ENCODE measurements around the gene ZNF148. TPM values are rescaled to one million over a fixed set of nuclear protein-coding genes. Genes with fewer than 3 reads are reported as not detected.

The ZNF148 gene
- total and polyA plus RNA-seq, 2 of the 4 experiments (the other 2 are of a cell fraction), result 9.4 to 65.2 TPM

DNA sequence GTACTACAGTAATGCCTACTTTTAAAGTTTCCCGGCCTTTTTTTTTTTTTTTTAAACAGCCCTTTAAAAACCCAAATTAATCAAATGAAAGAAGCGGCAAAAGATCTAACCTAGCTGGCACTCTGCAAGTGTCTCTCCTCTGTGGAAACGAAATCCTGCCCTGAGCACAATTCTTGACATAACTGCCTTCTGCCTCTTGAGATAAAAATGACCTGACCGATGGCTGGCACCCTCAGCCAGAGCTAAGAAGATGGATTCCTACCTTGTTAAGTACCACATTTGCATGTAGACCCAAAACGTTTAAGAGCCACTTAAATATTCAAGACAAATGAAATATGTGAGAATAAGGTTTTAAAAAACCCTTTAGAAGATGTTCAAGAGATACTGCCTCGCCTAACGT is 146.0 kb downstream of the ZNF148 start:
- Histone ChIP-seq H2BK120ac (ENCODE audit: low read depth, low read length) (no peak overlapping the region), H3K27ac (ENCODE audit: insufficient read depth, low read length) (no peak overlapping the region), H3K4me2 (ENCODE audit: low read depth, low read length) (no peak overlapping the region), H3K27me3 (ENCODE audit: control insufficient read depth, insufficient read depth, low read length) (no peaks in the 10 kb centered on the region), H3K4me3 (ENCODE audit: insufficient read depth, low read depth, low read length) (no peak overlapping the region), H3K23ac (ENCODE audit: low read depth, low read length) (0 out of 2 replicates have a peak overlapping the region, but pooled peaks have one; percentile 16), H3K14ac (replicated peaks; ENCODE audit: low read depth, low read length) (no peak overlapping the region), H3K79me1 (ENCODE audit: low read depth in 1 of 2, low read length in 2 of 2) (peaks cover 19 to 28% of the 10 kb centered on the region in 2 experiments), H4K91ac (ENCODE audit: insufficient read depth, low read depth, low read length) (no peak overlapping the region), H2BK5ac (ENCODE audit: low read depth, low read length, poor library complexity, severe bottlenecking) (no peak overlapping the region), H2BK20ac (ENCODE audit: low read depth, low read length) (no peak overlapping the region), H2AFZ (replicated peaks; ENCODE audit: low read length, poor library complexity) (no peak overlapping the region), H2AK9ac (replicated peaks; ENCODE audit: low read depth, low read length, poor library complexity) (no peak overlapping the region), H4K8ac (ENCODE audit: low read depth in 2 of 2, low read length in 2 of 2) (no peak overlapping the region), H3K4me1 (ENCODE audit: control insufficient read depth, insufficient read depth, low read length) (peaks cover 3% of the 10 kb centered on the region), H2BK15ac (ENCODE audit: low read depth, low read length) (no peak overlapping the region), H3K9me1 (ENCODE audit: insufficient read depth, low read length) (peaks cover 14% of the 10 kb centered on the region; the same call in 1 of the 2 replicates), H4K5ac (ENCODE audit: low read depth, low read length) (no peak overlapping the region), H3K9me3 (ENCODE audit: control insufficient read depth, insufficient read depth, low read length) (no peaks in the 10 kb centered on the region), H3K36me3 (ENCODE audit: control insufficient read depth, insufficient read depth, low read length) (peaks cover 9% of the 10 kb centered on the region), H3K4ac (ENCODE audit: low read depth, low read length) (no peak overlapping the region), H2AK5ac (ENCODE audit: low read depth, low read length) (no peak overlapping the region), H3K18ac (ENCODE audit: low read depth, low read length) (no peak overlapping the region), H4K20me1 (ENCODE audit: insufficient read depth, low read length) (peaks cover 6% of the 10 kb centered on the region; the same call in 1 of the 2 replicates), H3K9ac (ENCODE audit: low read depth, low read length) (no peak overlapping the region), H3K56ac (ENCODE audit: extremely low read depth, insufficient read depth, low read length) (no peak overlapping the region)
- dilution Hi-C loops (cut with HindIII; ENCODE audit: low sequenced_read_pairs, unreplicated experiment), result no loop called here
- WGBS, 2 experiments (ENCODE audit: extremely low coverage in 2 of 2, insufficient read length in 1 of 2), result no CpG with 5 or more reads among the region's 7 CpGs
- DNase-seq (no peak), ATAC-seq (ENCODE audit: low read depth) (no peak)
- BruUV-seq (replicated peaks), result no TSS peak
- ChIA-PET POLR2A (ENCODE audit: unreplicated experiment) (no interaction called here), CTCF (no interaction called here)
- in situ Hi-C loops (cut with MboI; ENCODE audit: low sequenced_read_pairs), result no loop called here
- intact Hi-C loops (cut with micrococcal nuclease), result no loop called here
- TF ChIP-seq RAD21 (IDR thresholded peaks at IDR 0.05; ENCODE audit: low read length) (no peak), MAZ (IDR thresholded peaks at IDR 0.05; ENCODE audit: borderline replicate concordance, low read depth, low read length) (no peak), MXI1 (IDR thresholded peaks at IDR 0.05; ENCODE audit: borderline replicate concordance, low read depth, low read length) (no peak), RFX5 (IDR thresholded peaks at IDR 0.05; ENCODE audit: low read depth, low read length) (no peak), RCOR1 (IDR thresholded peaks at IDR 0.05; ENCODE audit: insufficient replicate concordance, low read length) (no peak)
- TF ChIP-seq, protein P1, sequence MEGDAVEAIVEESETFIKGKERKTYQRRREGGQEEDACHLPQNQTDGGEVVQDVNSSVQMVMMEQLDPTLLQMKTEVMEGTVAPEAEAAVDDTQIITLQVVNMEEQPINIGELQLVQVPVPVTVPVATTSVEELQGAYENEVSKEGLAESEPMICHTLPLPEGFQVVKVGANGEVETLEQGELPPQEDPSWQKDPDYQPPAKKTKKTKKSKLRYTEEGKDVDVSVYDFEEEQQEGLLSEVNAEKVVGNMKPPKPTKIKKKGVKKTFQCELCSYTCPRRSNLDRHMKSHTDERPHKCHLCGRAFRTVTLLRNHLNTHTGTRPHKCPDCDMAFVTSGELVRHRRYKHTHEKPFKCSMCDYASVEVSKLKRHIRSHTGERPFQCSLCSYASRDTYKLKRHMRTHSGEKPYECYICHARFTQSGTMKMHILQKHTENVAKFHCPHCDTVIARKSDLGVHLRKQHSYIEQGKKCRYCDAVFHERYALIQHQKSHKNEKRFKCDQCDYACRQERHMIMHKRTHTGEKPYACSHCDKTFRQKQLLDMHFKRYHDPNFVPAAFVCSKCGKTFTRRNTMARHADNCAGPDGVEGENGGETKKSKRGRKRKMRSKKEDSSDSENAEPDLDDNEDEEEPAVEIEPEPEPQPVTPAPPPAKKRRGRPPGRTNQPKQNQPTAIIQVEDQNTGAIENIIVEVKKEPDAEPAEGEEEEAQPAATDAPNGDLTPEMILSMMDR (conservative IDR thresholded peaks at IDR 0.05; ENCODE audit: low read depth, low read length), result no peak
- TF ChIP-seq, protein P2, sequence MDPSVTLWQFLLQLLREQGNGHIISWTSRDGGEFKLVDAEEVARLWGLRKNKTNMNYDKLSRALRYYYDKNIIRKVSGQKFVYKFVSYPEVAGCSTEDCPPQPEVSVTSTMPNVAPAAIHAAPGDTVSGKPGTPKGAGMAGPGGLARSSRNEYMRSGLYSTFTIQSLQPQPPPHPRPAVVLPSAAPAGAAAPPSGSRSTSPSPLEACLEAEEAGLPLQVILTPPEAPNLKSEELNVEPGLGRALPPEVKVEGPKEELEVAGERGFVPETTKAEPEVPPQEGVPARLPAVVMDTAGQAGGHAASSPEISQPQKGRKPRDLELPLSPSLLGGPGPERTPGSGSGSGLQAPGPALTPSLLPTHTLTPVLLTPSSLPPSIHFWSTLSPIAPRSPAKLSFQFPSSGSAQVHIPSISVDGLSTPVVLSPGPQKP (IDR thresholded peaks at IDR 0.05; ENCODE audit: borderline replicate concordance, low read depth, low read length), result no peak

All from IMR-90 (cell line).